Sciatic nerve (tissue), 2 donors: Measurements from ENCODE around the gene CSTF2T. TPM values are rescaled to one million over a fixed set of nuclear protein-coding genes. Genes with fewer than 3 reads are reported as not detected.

Experiments
- ATAC-seq: fragments of 200-7000 bp; cut with Tn5 transposase; one replicate; pipeline ENCODE4 v1.9.1; 2020; ENCODE audit warnings: mild to moderate bottlenecking, moderate library complexity
- DNase-seq: peaks from one replicate; pipeline ENCODE4 v3.0.0-alpha.2; 2020; ENCODE audit warnings: low spot score
- intact Hi-C: fragments of 100-400 bp; cut with DNase I; formaldehyde crosslinking; loops from one replicate; pipeline ENCODE4 v1.14.2; 2022
- total RNA-seq: library from RNA; stranded (reverse); fragmentation: NEBNext Ultra II Directional; extraction: Animal tissue kit (Norgen Biotek cat#: 25700); gene quantifications from one replicate; pipeline ENCODE4 v1.2.1, GENCODE V29; 2021
- donor health status: DM: no; HTN: no; CAD: no.
- donor health status: DM: no; HTN: no; CAD: no.

Gene CSTF2T
- total RNA-seq, 1 donor from 2014 or later, result 21.5 TPM

DNA sequence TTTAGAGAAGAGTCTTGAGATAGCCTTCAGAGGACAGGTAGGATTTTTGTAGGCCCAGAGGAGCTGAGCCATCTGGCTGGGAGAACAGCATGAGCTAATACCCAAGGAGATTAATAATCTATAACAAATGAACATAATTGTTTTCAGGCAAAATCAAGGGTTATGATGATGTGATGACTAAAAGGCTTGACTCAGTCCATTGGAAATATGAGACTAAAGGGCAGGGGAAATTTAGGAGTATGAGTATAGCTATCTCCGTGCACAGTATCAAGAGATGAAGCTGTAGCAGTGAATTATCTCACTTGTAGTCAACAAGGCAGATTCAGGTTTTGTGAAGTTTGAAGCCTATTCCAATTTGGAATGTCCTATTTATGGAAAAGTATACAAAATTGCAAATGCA, 40.1 kb downstream of the CSTF2T start:
- DNase-seq, result no peak
- ATAC-seq, result no peak
- intact Hi-C loops, result no loop called here

- no peak for DNase-seq
- intact Hi-C loops, result no loop called here
- ATAC-seq, result no peak
These were observed 41.4 kb downstream of the CSTF2T start for GRCh38 chr10:51658000-51658399.

GRCh38 chr10:51656503-51656902, 42.9 kb downstream of the CSTF2T start:
- intact Hi-C loops, result no loop called here
- no peak for ATAC-seq
- DNase-seq, result no peak

DNA sequence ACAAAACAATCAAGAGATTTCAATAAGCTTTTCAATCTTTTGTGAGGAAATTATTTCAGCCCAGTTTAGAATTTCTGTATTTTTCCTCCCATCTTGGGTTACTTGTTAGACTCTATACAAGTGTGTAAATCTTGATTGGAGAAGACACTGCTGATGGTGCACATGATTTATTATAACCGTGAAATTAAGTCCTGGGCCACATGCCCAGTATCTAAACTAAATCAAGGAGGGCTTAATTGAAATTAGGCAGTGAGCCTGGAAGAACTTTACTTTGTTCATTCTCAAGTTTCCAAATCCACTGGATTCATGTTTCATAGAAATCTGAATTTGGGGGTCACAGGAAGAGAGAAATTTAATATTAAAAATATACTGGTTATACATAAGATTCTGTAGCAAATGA, 44.5 kb downstream of the CSTF2T start:
- intact Hi-C loops, result no loop called here
- DNase-seq (no peak), ATAC-seq (no peak)

GRCh38 chr10:51653025-51653424, 46.4 kb downstream of the CSTF2T start:
- DNase-seq (no peak), ATAC-seq (no peak)
- intact Hi-C loops, result no loop called here

- ATAC-seq, result no peak
- intact Hi-C loops, result no loop called here
- DNase-seq, result no peak
These were observed 48.3 kb downstream of the CSTF2T start for GRCh38 chr10:51651063-51651462.

- no peak for ATAC-seq
- DNase-seq, result no peak
- intact Hi-C loops, result no loop called here
These were observed 50.3 kb downstream of the CSTF2T start for GRCh38 chr10:51649064-51649463.
